ENCODE measurements around the gene ITPR2. TPM values are rescaled to one million over a fixed set of nuclear protein-coding genes. Genes with fewer than 3 reads are reported as not detected.

The ITPR2 gene
- total and polyA plus RNA-seq, 2 of the 8 experiments (the other 6 are each of a cell fraction or from before 2014, with no cell fraction given) = 4.1 to 48.3 TPM

- TF ChIP-seq EZH2 (IDR thresholded peaks at IDR 0.05; ENCODE audit: low read depth, low read length, severe bottlenecking) = no peak
- TF ChIP-seq CBX5 (IDR thresholded peaks at IDR 0.05; ENCODE audit: low read depth, low read length) = no peak
Observed at GRCh38 chr12:26848156-26848825, 15.3 kb upstream of the ITPR2 start (continued).
